ENCODE data around the gene SLAIN2.
A peak's percentile ranks its signal among the peaks of the same experiment; 100 is the strongest.
"Not testable (repeated sequence)": the region's sequence is repeated elsewhere in the genome, so short reads cannot be mapped to it uniquely, and the experiment has no call there.

The SLAIN2 gene

GRCh38 chr4:48340965-48341775 lies at the start of gene SLAIN2:
TSS of gene SLAIN2 (plus strand) at chr4:48341529. CDS start at chr4:48341740, 211 bp downstream.
- DNase-seq = peak; percentile 99
- peak; percentile 90 for ATAC-seq

GRCh38 chr4:48292218-48292790 lies 49.0 kb upstream of the SLAIN2 start:
- not testable (repeated sequence) for DNase-seq, ATAC-seq

GRCh38 chr4:48295116-48295515 lies 46.2 kb upstream of the SLAIN2 start:
- no peak for ATAC-seq
- DNase-seq = no peak

DNA sequence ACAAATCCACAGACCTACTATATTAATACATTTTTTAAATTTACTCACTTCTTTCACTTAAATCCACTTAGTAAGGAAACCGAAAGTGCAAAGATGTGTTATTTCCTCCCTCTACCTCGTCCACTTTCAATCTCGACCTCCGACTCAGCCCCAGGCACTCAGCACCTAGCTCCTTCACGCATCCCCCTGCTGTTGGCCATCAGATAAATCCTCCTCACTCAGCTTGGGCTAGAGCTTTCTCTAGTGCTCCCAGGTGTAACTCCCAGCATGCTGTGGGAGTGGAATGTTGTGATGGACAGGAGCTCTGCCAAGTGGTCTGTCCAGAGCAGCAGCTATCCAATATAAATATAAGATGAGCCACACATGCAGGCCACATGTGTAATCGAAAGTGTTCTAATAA lies 45.0 kb upstream of the SLAIN2 start:
- ATAC-seq (peak; percentile 59), DNase-seq (peak; percentile 10)

- DNase-seq (no peak), ATAC-seq (no peak)
Measured at GRCh38 chr4:48297256-48297846, 44.0 kb upstream of the SLAIN2 start.

DNA sequence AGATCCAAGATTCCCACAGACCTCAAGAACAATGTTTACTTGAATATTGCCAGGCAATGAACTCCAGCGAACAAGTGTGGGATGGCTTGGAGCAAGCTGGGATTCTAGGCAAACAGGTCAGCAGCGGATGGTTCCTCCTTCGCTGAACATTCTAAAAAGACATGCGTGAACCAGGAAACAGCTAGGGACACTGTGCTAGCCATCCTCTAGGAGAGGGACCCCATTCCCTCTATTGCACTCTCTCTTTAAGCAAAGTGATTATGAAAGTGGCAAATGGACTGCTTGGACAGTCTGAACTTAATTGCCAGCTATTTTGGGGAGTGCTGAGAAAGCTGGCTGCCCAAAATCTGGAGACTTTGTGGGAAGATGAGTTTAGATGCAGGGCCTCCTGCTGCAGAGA lies 41.8 kb upstream of the SLAIN2 start:
- DNase-seq = no peak
- ATAC-seq = no peak

- DNase-seq (no peak), ATAC-seq (no peak)
Measured at GRCh38 chr4:48300004-48300403, 41.3 kb upstream of the SLAIN2 start.

- ATAC-seq (no peak), DNase-seq (no peak)
Measured at GRCh38 chr4:48305508-48305907, 35.8 kb upstream of the SLAIN2 start.

- DNase-seq (no peak), ATAC-seq (no peak)
Measured at GRCh38 chr4:48307528-48307927, 33.8 kb upstream of the SLAIN2 start.

DNA sequence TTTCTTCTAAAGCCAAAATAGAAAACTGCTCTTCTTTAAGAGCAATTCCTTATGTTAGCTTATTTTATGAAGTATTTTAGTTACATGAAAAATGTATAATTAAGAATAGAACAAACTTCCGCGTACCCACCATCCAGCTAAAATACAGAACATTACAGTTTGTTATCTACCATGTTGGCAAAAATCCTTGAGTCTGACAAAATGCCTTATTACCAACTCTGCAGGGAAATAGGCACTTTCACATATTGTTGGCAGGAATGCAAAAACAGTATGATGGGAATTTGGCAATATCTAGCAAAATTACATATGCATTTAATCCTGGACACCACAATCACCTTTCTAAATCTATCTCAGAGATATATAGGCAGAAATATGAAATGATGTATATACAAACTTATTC lies 32.4 kb upstream of the SLAIN2 start:
- DNase-seq = no peak
- no peak for ATAC-seq

GRCh38 chr4:48311896-48312295 lies 29.4 kb upstream of the SLAIN2 start:
- DNase-seq (no peak), ATAC-seq (no peak)

- ATAC-seq, DNase-seq: not testable (repeated sequence)
Measured at GRCh38 chr4:48314746-48315145, 26.6 kb upstream of the SLAIN2 start.

- ATAC-seq = no peak
Measured at GRCh38 chr4:48315728-48316630, 25.4 kb upstream of the SLAIN2 start.

GRCh38 chr4:48321312-48321711 lies 20.0 kb upstream of the SLAIN2 start:
- no peak for ATAC-seq
- DNase-seq = no peak

More at GRCh38 chr4:48315728-48316630, 25.4 kb upstream of the SLAIN2 start:
- no peak for DNase-seq

- ATAC-seq (no peak), DNase-seq (no peak)
Measured at GRCh38 chr4:48322063-48322462, 19.3 kb upstream of the SLAIN2 start.

DNA sequence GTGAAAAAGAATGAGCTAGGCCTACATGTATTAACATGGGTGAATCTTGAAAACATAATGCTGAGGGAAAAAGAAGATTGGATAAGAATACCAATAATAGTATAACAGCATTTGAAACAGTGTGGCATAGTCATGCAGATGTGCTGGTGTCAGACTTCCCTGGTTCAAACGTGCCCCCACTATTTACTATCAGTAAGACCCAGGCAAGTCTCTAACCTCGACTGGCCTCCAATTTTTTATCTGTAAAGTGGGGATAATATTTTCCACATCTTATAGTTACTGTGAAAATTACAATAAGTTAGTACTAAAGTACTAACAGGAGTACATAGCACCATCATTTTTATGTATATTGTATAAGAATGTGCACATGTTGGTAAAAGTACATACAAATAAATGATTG lies 17.0 kb upstream of the SLAIN2 start:
- no peak for DNase-seq
- ATAC-seq = no peak

DNA sequence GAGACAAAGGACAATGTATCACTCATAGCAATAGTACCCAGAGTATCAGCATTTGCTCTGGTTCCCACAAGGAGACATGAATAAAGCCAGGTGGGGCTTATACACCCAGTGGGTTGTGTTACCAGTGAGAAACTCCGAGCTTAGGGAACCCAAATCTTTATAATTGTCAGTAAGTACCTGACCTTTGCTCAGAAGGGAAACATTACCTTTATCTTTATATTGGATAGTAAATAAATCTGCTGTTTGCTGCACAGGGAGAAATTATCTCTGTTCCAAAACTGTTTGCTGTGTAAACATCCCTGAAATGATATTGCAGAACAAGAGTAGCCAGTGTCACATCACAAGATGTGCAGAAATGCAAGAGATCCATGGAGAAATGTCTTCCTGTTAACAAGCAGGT lies 12.1 kb upstream of the SLAIN2 start:
- ATAC-seq (no peak), DNase-seq (no peak)

- DNase-seq (no peak), ATAC-seq (peak; percentile 69)
Measured at GRCh38 chr4:48329976-48330375, 11.4 kb upstream of the SLAIN2 start.

GRCh38 chr4:48331577-48332330 lies 9.6 kb upstream of the SLAIN2 start:
- ATAC-seq = no peak
- DNase-seq = no peak

DNA sequence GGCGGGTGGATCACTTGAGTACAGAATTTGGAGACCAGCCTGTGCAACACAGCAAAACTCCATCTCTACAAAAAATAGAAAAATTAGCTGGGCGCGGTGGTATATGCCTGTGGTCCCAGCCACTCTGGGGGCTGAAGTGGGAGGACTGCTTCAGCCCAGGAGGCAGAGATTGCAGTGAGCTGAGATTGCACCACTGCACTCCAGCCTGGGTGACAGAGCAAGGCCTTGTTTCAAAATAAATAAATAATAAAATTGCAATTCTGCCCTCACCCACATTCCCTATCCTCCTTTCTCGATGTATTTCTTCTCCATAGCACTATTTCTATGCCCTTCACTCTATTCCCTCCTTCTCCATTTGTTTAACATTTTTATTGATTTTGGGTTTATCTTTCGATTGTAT lies 8.7 kb upstream of the SLAIN2 start:
- no peak for ATAC-seq
- no peak for DNase-seq

DNA sequence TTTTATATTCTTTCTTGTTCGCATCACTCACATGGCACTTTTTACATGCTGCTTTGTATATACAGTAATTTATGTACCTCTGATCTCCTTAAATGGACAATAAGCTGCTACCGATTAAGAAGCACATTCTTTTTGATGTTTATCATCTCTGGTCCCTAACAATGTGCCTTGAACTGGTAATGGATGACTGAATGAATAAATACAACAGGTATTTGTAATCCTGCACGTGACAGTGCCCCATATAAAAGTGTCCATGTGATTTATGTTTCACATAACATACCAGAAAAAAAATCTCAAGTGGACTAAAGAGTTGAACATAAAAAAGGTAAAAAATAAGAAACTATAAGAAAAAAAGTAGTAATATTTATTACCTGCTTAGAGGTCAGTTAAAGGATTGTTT lies 7.7 kb upstream of the SLAIN2 start:
- DNase-seq = no peak
- ATAC-seq = no peak

- DNase-seq = no peak
- no peak for ATAC-seq
Measured at GRCh38 chr4:48334236-48334635, 7.1 kb upstream of the SLAIN2 start.

All from stimulated activated naive CD8-positive, alpha-beta T cell treated with anti-CD3 and anti-CD28 coated beads, Interleukin-15, Interleukin-2, amounts not matched to agents 100 U/mL and 50 U/mL, for 24 hours (primary cell).